ENCODE measurements around the gene KLF15.
"Not testable (repeated sequence)": the region's sequence is repeated elsewhere in the genome, so short reads cannot be mapped to it uniquely, and the experiment has no call there.

KLF15 gene

DNA sequence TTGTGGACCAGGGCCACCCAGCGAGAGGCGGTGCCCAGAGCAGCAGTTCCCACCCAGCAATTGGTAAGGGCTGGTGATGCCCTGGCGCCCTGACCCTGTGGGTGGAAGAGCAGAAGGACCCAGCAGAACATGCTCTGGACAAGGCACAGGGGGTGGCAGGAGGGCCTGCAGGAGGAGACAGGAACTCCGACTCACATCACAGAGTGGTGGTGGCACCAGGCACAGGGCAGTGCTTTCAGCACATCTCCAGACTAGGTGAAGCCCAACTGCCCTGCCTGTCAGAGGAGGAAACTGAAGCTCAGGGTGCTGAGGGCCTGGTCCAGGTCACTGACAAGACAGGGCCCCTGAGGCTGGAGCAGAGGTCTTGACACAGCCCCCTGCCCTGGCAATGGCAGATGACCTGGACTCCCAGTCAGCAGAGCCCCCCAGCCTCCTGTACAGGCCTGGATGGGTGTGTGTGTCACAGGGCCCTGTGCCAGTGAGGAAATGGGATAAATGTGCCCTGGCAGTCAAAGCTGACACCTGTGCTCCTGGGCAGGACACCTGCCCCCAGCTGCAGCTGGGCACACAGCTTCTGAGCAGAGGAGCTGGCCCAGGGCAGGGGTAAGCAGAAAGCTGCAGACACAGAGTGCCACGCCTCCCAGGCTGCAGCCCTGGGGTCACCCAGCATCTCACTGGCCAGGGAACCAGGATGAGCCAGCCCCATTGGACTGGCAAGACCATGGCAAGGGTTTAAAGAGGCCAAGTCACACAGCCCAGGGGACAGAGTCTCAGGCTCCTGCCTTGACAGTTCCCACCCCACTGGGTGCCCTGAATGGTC is 11.4 kb downstream of the KLF15 start:
- no peak for FAIRE-seq

DNA sequence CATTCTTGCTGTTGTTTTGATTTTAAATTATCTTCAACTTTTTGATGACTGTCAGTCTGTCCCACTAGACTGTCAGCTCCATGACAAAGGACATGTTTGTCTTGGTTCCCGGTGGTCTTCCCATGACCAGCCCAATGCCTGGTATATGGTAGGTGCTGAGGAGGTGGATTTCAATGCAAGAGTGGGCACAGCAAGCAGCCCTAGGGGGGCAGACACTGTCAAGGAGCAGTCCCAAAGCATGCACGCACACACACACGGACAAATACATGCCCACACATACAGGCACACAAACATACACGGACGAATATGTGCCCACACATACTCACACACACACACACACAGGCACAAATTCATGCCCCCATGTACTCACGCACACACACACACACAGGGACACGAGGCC is 12.0 kb downstream of the KLF15 start:
- FAIRE-seq = no peak

- no peak for FAIRE-seq
Measured at GRCh38 chr3:126344380-126345041, 12.7 kb downstream of the KLF15 start.

GRCh38 chr3:126343649-126344035 is 13.6 kb downstream of the KLF15 start:
- FAIRE-seq = no peak

GRCh38 chr3:126342991-126343648 is 14.1 kb downstream of the KLF15 start:
- FAIRE-seq = no peak

DNA sequence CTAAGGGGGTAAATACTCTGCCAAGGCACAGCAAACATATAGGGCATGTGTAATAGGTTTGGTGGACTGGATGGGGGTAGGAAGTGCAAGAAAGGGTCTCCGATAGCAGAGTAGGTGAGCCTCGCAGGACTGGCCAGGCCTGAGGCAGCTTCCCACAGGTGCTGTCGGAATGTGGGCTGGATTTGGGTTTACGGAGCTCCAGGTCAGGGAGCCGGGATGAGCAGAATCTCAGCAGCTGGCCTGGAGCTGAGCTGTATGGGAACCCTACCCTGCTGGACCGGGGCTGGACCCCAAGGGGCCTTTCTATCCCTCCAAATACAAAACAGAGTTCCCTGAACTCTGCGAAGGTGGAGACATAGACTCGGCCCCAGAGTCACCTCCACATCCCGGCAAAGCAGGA is 15.0 kb downstream of the KLF15 start:
- no peak for FAIRE-seq

GRCh38 chr3:126341755-126342150 is 15.5 kb downstream of the KLF15 start:
- no peak for FAIRE-seq

DNA sequence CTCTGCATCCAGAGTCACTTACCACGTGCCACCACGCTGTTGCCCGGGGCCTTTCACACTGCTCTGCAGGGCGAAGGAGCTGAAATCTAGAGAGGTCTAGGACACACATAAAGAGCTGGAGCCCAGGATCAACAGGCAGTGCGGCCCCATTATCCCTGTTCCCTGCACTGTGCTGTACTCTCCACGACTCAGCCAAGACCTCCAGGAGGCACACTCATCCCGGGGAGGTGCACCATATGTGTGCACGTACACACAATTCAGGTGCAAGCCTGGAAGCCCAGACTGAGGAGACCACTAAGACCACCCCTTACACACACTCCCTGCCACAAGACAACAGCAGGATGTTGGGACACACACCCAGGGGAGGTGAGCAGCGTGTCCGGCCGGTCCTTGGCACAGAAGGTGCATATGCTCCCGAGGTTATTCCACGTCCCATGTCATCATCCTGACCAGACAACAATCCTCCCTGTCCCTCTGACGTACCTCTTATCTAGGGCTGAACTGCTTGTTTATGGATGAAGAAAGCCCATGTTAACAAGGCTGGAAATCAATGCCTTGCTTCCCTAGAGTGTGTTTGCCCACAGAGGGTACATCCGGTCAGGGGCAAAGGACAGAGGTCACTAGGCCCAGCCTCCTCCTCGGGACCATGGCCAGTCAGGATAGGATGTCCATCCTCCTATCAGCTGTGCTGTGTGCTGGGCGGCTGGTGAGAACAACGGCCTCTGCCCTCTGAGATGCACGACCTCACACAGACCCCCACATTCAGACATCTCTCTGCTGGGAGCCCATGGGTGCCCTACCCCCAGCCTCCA is 16.1 kb downstream of the KLF15 start:
- no peak for FAIRE-seq

- no peak for FAIRE-seq
Measured at GRCh38 chr3:126340596-126340942, 16.6 kb downstream of the KLF15 start.

DNA sequence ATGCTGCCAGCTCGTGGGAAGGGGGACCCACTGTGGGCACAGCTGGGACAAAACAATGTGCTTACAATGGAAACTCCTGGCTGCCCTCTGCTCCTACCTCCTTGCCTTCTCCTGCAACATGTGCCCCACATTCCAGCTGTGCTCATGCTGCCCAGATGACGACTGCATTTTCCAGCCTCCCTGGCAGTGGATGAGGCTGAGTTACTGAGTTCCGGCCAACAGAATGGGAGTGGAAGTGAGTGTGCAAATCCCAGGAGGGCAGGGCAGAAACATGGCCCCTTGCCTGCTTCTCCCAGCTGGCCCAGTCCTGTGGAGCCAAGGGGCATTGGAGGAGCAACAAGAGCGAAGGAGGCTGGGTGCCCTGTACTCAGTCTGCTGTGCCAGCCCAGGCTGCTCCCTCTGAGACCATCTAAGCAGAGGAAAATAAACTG is 17.1 kb downstream of the KLF15 start:
- FAIRE-seq = no peak

GRCh38 chr3:126339466-126339865 is 17.7 kb downstream of the KLF15 start:
- no peak for FAIRE-seq

GRCh38 chr3:126338790-126339288 is 18.4 kb downstream of the KLF15 start:
- FAIRE-seq = no peak

- FAIRE-seq = no peak
Measured at GRCh38 chr3:126337980-126338651, 19.1 kb downstream of the KLF15 start.

GRCh38 chr3:126331812-126332336 is 25.3 kb downstream of the KLF15 start:
- FAIRE-seq = not testable (repeated sequence)

GRCh38 chr3:126329927-126330725 is 27.1 kb downstream of the KLF15 start:
- FAIRE-seq = no peak

- no peak for FAIRE-seq
Measured at GRCh38 chr3:126326629-126327028, 30.6 kb downstream of the KLF15 start.

- FAIRE-seq = no peak
Measured at GRCh38 chr3:126322181-126322967, 34.8 kb downstream of the KLF15 start.

DNA sequence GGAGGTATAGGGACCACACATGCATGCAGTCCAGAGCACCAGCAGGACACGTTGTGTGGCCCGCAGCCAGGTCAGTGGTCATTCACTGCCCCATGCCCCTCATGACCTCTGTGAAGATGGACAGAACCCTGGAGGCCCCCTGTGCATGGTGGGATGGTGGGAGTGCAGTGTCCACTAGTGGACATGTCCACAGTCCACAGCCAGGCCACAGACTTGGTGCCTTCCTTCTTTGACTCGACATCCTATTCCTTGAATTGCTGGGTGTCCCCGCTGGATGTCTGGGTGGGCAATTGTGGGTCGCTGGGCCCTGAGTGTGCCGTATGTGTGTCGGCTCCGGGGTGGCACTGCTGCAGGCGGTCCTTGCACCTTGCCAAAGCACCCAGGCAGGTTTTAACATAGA is 35.7 kb downstream of the KLF15 start:
- FAIRE-seq = no peak

- no peak for FAIRE-seq
Measured at GRCh38 chr3:126320517-126321293, 36.5 kb downstream of the KLF15 start.
